Mesenchymal stem cell (in vitro differentiated cells and primary cell): Measurements from ENCODE around the gene FAM163A.
A peak's percentile ranks its signal among the peaks of the same experiment; 100 is the strongest.

Experiments
- DNase-seq: peaks from one replicate; pipeline ENCODE4 v3.0.0-alpha.2; 2013
- H2AFZ ChIP-seq: one replicate; pipeline ENCODE4 v1.6.1; 2013; ENCODE audit warnings: low read depth, mild to moderate bottlenecking, control low read depth, inconsistent platforms, low read length, moderate library complexity
- H2AK5ac ChIP-seq: 2 replicates; pipeline ENCODE4 v1.6.1; 2013; ENCODE audit warnings: low read length, moderate library complexity, mild to moderate bottlenecking, inconsistent platforms; ENCODE audit not compliant: severe bottlenecking
- H2BK120ac ChIP-seq: one replicate; pipeline ENCODE4 v1.6.1; 2013; ENCODE audit warnings: low read depth, mild to moderate bottlenecking, inconsistent platforms, low read length, moderate library complexity
- H2BK12ac ChIP-seq, 2 experiments: one replicate each; pipeline ENCODE4 v1.6.1; 2013; ENCODE audit warnings: inconsistent platforms in 2 of 2, low read length in 2 of 2, mild to moderate bottlenecking in 2 of 2, moderate library complexity in 2 of 2, control low read depth in 1 of 2
- H2BK15ac ChIP-seq: one replicate; pipeline ENCODE4 v1.6.1; 2013; ENCODE audit warnings: mild to moderate bottlenecking, low read depth, inconsistent platforms; ENCODE audit not compliant: poor library complexity, severe bottlenecking
- H2BK5ac ChIP-seq: 2 replicates; pipeline ENCODE4 v1.6.1; 2013; ENCODE audit warnings: low read depth, mild to moderate bottlenecking, low read length, control low read depth, inconsistent platforms; ENCODE audit not compliant: poor library complexity, severe bottlenecking
- H3K14ac ChIP-seq, 2 experiments: one replicate each; pipeline ENCODE4 v1.6.1; 2013; ENCODE audit warnings: inconsistent platforms in 2 of 2, low read length in 2 of 2, control low read depth in 1 of 2, mild to moderate bottlenecking in 1 of 2, moderate library complexity in 1 of 2
- H3K18ac ChIP-seq, 2 experiments: one replicate each; pipeline ENCODE4 v1.6.1; 2013; ENCODE audit warnings: inconsistent platforms in 2 of 2, low read length in 2 of 2, control low read depth in 1 of 2, low read depth in 1 of 2, mild to moderate bottlenecking in 1 of 2
- H3K23ac ChIP-seq, 2 experiments: one replicate each; pipeline ENCODE4 v1.6.1; 2013; ENCODE audit warnings: inconsistent platforms in 2 of 2, low read length in 2 of 2, mild to moderate bottlenecking in 2 of 2, moderate library complexity in 2 of 2, control low read depth in 1 of 2
- H3K27ac ChIP-seq: 2 replicates; pipeline ENCODE4 v1.5.1; 2013; ENCODE audit warnings: mild to moderate bottlenecking, moderate library complexity, low read length, control low read depth, inconsistent platforms; ENCODE audit not compliant: poor library complexity, severe bottlenecking
- H3K27me3 ChIP-seq, 2 experiments: 2 replicates each; pipeline versions ENCODE4 v1.6.1 to v1.7.0; 2013; ENCODE audit warnings: low read length in 2 of 2, mild to moderate bottlenecking in 2 of 2, moderate library complexity in 2 of 2, control low read depth in 1 of 2, inconsistent platforms in 1 of 2; ENCODE audit not compliant: control insufficient read depth in 1 of 2, insufficient read depth in 1 of 2
- H3K36me3 ChIP-seq, 2 experiments: 2 replicates each; pipeline versions ENCODE4 v1.6.1 to v1.7.0; 2013; ENCODE audit warnings: low read length in 2 of 2, control low read depth in 1 of 2, inconsistent platforms in 1 of 2, low read depth in 1 of 2, mild to moderate bottlenecking in 1 of 2; ENCODE audit not compliant: insufficient read depth in 2 of 2, control insufficient read depth in 1 of 2
- H3K4ac ChIP-seq, 2 experiments: one replicate each; pipeline ENCODE4 v1.6.1; 2013; ENCODE audit warnings: inconsistent platforms in 2 of 2, low read length in 2 of 2, mild to moderate bottlenecking in 2 of 2, moderate library complexity in 2 of 2, control low read depth in 1 of 2, low read depth in 1 of 2
- H3K4me1 ChIP-seq: 2 replicates; pipeline ENCODE4 v1.6.1; 2013; ENCODE audit warnings: low read depth, low read length, control low read depth; ENCODE audit not compliant: control insufficient read depth, insufficient read depth
- H3K4me2 ChIP-seq: 2 replicates; pipeline ENCODE4 v1.6.1; 2013; ENCODE audit warnings: low read length, mild to moderate bottlenecking, inconsistent platforms; ENCODE audit not compliant: poor library complexity, severe bottlenecking
- H3K4me3 ChIP-seq, 2 experiments: 2 replicates each; pipeline versions ENCODE4 v1.5.1 to v1.7.0; 2013; ENCODE audit warnings: low read length in 2 of 2, mild to moderate bottlenecking in 2 of 2, control low read depth in 1 of 2, low read depth in 1 of 2; ENCODE audit not compliant: insufficient read depth in 1 of 2
- H3K79me1 ChIP-seq: replicated peaks from 2 replicates; pipeline ENCODE4 v1.6.1; 2013; ENCODE audit warnings: mild to moderate bottlenecking, control low read depth, low read length, inconsistent platforms; ENCODE audit not compliant: poor library complexity, severe bottlenecking
- H3K9ac ChIP-seq: 2 replicates; pipeline ENCODE4 v1.7.0; 2013; ENCODE audit warnings: mild to moderate bottlenecking, low read length, moderate library complexity
- H3K9me3 ChIP-seq: 2 replicates; pipeline ENCODE4 v1.7.0; 2013; ENCODE audit warnings: mild to moderate bottlenecking, low read length; ENCODE audit not compliant: control insufficient read depth
- H4K8ac ChIP-seq: one replicate; pipeline ENCODE4 v1.6.1; 2013; ENCODE audit warnings: inconsistent platforms, mild to moderate bottlenecking, low read length, moderate library complexity
- H4K91ac ChIP-seq: one replicate; pipeline ENCODE4 v1.6.1; 2013; ENCODE audit warnings: mild to moderate bottlenecking, low read length, inconsistent platforms
- WGBS: methylation state at CpG from one replicate; pipeline ENCODE4 v1.1.7; 2013; ENCODE audit warnings: mixed read lengths; 5-methylcytosine and 5-hydroxymethylcytosine counted together

Gene FAM163A

DNA sequence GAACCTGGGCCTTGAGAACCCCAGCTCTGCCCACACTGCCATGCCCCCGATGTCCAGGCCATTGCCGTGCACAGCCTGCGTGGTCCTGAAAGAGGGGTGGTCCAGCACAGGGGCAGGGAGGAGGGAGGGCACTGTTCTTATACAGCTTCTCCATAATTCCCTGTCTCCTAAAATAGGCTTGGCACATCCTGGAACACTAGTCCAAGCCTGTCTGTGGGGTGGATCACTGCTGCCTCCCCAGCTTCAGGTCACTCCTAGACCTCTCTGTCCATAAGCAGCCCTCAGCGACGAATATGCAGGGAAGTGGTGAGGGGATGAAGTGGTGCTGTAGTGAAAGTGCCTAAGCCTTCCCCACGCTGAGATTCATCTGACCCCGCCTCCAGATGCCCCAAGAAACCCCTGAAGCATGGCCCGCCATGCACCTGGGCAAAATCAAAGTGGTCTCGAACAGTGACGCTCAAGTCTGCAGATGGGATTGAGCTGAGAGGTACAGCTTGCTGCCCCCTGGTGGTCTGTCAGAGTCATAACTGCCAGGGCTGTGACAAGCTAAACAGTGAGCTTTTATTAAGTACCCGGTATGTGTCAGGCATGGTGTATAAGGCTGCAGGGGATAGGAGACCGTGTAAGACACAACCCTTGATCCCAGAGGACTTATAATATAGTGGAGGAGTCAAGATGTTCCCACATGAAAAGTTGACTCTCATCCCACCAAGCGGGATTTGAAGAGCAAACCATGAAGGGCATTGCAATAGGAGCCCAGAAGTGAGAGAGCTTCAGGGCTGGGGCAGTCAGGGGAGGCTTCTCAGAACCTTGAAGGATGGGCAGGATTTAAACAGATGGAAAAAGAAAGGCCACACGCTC, 66.6 kb downstream of the FAM163A start:
- H4K91ac ChIP-seq: no peak overlapping the region
- no peak overlapping the region for H2BK120ac ChIP-seq
- H3K27me3 ChIP-seq: peaks cover 45 to 48% of the 10 kb centered on the region in 2 experiments
- no peak overlapping the region for H3K23ac ChIP-seq
- no peak overlapping the region for H3K9ac ChIP-seq
- H3K14ac ChIP-seq: no peak overlapping the region
- WGBS: 35% methylated on average over 10 of the region's 14 CpGs
- H2BK5ac ChIP-seq: no peak overlapping the region
- H3K9me3 ChIP-seq: no peaks in the 10 kb centered on the region
- no peak overlapping the region for H4K8ac ChIP-seq
- no peak overlapping the region for H2AFZ ChIP-seq
- H3K4me1 ChIP-seq: peaks cover 10% of the 10 kb centered on the region
- no peak overlapping the region for H2BK15ac ChIP-seq
- no peak overlapping the region for H2AK5ac ChIP-seq
- H3K79me1 ChIP-seq: no peaks in the 10 kb centered on the region
- H3K4me2 ChIP-seq: no peak overlapping the region
- H3K4ac ChIP-seq: no peak overlapping the region
- H2BK12ac ChIP-seq: no peak overlapping the region
- H3K18ac ChIP-seq: no peak overlapping the region
- H3K27ac ChIP-seq: no peak overlapping the region
- H3K4me3 ChIP-seq: no peak overlapping the region
- H3K36me3 ChIP-seq: peaks cover 0 to 2% of the 10 kb centered on the region in 2 experiments
- DNase-seq: peak; percentile 72

DNA sequence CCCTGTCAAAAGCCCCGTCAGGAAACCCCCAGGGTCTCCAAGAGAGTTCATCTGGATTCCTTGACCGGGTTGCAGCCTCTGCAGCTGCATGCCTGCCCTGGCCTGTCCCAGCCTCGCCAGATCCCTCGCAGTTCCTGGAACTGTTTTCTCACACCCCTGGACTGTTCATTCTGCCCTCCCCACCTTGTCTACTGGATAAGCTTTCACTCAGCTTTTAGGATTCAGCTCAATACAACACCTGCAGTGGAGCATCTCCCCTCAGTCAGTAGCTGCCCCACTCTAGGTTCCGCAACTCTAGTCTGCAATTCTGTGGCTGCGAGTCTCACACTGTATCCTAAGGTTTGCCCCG, 67.2 kb downstream of the FAM163A start:
- Histone ChIP-seq H3K4ac (no peak overlapping the region), H3K27me3 (peaks cover 45 to 48% of the 10 kb centered on the region in 2 experiments), H3K14ac (no peak overlapping the region), H2BK12ac (peak overlapping the region in 1 of 2 experiments; percentile 47), H3K4me3 (no peak overlapping the region), H3K27ac (no peak overlapping the region), H3K79me1 (no peaks in the 10 kb centered on the region), H3K18ac (no peak overlapping the region), H2AK5ac (no peak overlapping the region), H2BK5ac (no peak overlapping the region), H2BK120ac (no peak overlapping the region), H3K4me2 (no peak overlapping the region), H2AFZ (no peak overlapping the region), H3K36me3 (peaks cover 0 to 2% of the 10 kb centered on the region in 2 experiments), H2BK15ac (no peak overlapping the region), H4K8ac (no peak overlapping the region), H3K23ac (no peak overlapping the region), H3K9ac (no peak overlapping the region), H4K91ac (no peak overlapping the region), H3K9me3 (no peaks in the 10 kb centered on the region), H3K4me1 (peaks cover 13% of the 10 kb centered on the region)
- 74% methylated on average over 7 of the region's 7 CpGs for WGBS
- no peak for DNase-seq

DNA sequence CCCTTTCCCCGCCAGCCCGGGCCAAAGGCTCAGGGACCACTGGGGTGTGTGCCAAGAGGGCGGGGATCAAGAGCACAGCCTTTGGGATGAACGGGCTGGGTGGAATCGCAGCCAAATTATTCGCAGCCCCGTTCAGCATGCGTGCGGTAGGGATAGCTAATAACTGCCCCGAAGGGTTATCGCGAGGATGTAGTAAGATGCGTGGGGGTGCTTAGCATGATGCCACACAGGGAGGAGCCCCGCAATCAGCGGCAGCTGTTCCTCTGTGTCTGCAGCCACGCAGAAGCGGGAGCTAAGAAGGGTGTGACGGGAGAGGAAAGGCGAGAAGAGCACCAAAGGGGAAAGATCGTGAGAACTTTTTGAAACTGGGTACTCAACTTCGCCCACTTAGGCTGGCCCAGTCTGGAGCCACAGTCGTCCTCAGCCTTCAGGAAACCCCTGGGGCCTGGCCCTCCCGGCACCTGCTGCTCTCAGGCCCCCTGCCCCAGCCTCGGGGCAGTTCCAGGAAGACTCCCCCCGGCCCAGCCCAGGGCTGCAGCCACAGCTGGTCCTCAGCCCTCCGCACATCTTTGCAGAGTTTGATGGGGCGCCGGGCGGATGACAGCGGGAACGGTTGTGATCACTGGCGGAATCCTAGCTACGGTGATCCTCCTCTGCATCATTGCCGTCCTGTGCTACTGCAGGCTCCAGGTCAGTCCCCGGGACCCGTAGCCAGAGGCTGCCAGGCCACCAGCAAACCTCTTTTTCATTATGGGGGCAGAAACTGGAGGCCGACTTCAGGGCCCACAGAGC, 69.6 kb downstream of the FAM163A start:
- Histone ChIP-seq H2BK120ac (no peak overlapping the region), H3K4ac (no peak overlapping the region), H3K23ac (no peak overlapping the region), H2BK5ac (no peak overlapping the region), H3K36me3 (no peaks in the 10 kb centered on the region), H3K4me1 (peaks cover 25% of the 10 kb centered on the region), H3K9ac (no peak overlapping the region), H2BK15ac (no peak overlapping the region), H3K4me2 (no peak overlapping the region), H3K4me3 (no peak overlapping the region), H3K9me3 (no peaks in the 10 kb centered on the region), H4K91ac (no peak overlapping the region), H3K14ac (no peak overlapping the region), H3K27ac (no peak overlapping the region), H3K79me1 (no peaks in the 10 kb centered on the region), H3K27me3 (peaks cover 44 to 46% of the 10 kb centered on the region in 2 experiments), H4K8ac (no peak overlapping the region), H2AK5ac (no peak overlapping the region), H3K18ac (no peak overlapping the region), H2BK12ac (no peak overlapping the region), H2AFZ (no peak overlapping the region)
- WGBS: 88% methylated on average over 37 of the region's 37 CpGs
- DNase-seq: no peak
